HCT116 (cell line): ENCODE results near the gene FMN2. TPM values are rescaled to one million over a fixed set of nuclear protein-coding genes. Genes with fewer than 3 reads are reported as not detected.

Source experiments
- ATAC-seq: fragments of 200-7000 bp; cut with Tn5 transposase; 2 replicates; pipeline ENCODE4 v1.9.1; 2020; ENCODE audit warnings: mild to moderate bottlenecking, moderate library complexity
- BruUV-seq: library from RNA; stranded (reverse); fragments of 400-500 nt; replicated peaks from 2 replicates; lab custom pipeline; 2021; lab: Mats Ljungman, UMichigan
- CTCF ChIA-PET: fragments of 300-600 bp; sonication (Branson Sonifier 250); formaldehyde crosslinking; loops from one replicate; lab custom pipeline; 2021; ENCODE audit warnings: antibody characterized with exemption; lab: Charles Lee
- POLR2A ChIA-PET: fragments of 300-600, 350-600 bp; sonication (Branson Sonifier 250); formaldehyde crosslinking; loops from one replicate; lab custom pipeline; 2021; ENCODE audit warnings: antibody characterized with exemption; lab: Charles Lee
- RAD21 ChIA-PET, 2 experiments: fragments of 300-600 bp; sonication (Branson Sonifier 250); formaldehyde crosslinking; loops; one replicate each; lab custom pipeline; 2023; ENCODE audit warnings: low total read pairs in 2 of 2; ENCODE audit not compliant: uncharacterized antibody in 2 of 2, unreplicated experiment in 2 of 2, low non-redundant PET in 1 of 2; lab: Charles Lee
- DNase-seq: peaks from one replicate; pipeline ENCODE4 v3.0.0-alpha.2; 2010; ENCODE audit warnings: low read depth, low spot score
- H2AFZ ChIP-seq: fragments of 200-600 bp; shearing (Covaris generic), sonication (generic); 2 replicates; pipeline ENCODE4 v1.6.1; 2017; ENCODE audit warnings: low read depth, mixed run types, mixed read lengths, antibody characterized with exemption, low read length; ENCODE audit not compliant: poor library complexity, severe bottlenecking
- H3K27ac ChIP-seq: 2 replicates; pipeline ENCODE4 v1.5.1; 2012; ENCODE audit warnings: low read depth, low read length
- H3K27me3 ChIP-seq: fragments of 200-600 bp; sonication (generic); 2 replicates; pipeline ENCODE4 v1.6.1; 2016; ENCODE audit warnings: mixed run types, low read length, mixed read lengths; ENCODE audit not compliant: insufficient read depth
- H3K36me3 ChIP-seq, 2 experiments: fragments of 200-500 bp in 1 of 2; fragments of 200-600 bp in 1 of 2; sonication (Bioruptor generic) in 1 of 2; sonication (generic) in 1 of 2; 2 replicates each; pipeline versions ENCODE4 v1.5.1 to v1.6.1; 2014 to 2016; ENCODE audit warnings: low read length in 2 of 2, inconsistent platforms in 1 of 2, mixed read lengths in 1 of 2, mixed run types in 1 of 2; ENCODE audit not compliant: insufficient read depth in 2 of 2, control insufficient read depth in 1 of 2
- H3K4me1 ChIP-seq, 2 experiments: fragments of 200-600 bp in 1 of 2; sonication (generic) in 1 of 2; 2 replicates each; pipeline versions ENCODE4 v1.5.1 to v1.6.1; 2012 to 2017; ENCODE audit warnings: low read length in 2 of 2, inconsistent platforms in 1 of 2, mild to moderate bottlenecking in 1 of 2, mixed read lengths in 1 of 2, mixed run types in 1 of 2, moderate library complexity in 1 of 2; ENCODE audit not compliant: insufficient read depth in 2 of 2, control insufficient read depth in 1 of 2
- H3K4me2 ChIP-seq: fragments of 200-600 bp; sonication (generic); 2 replicates; pipeline ENCODE4 v1.6.1; 2017; ENCODE audit warnings: mixed run types, low read length, mixed read lengths
- H3K4me3 ChIP-seq, 2 experiments: fragments of 200-600 bp in 1 of 2; sonication (generic) in 1 of 2; replicated peaks in 1 of 2; 2 replicates each; pipeline ENCODE4 v1.5.1; 2011 to 2016; ENCODE audit warnings: low read length in 2 of 2, control low read depth in 1 of 2, low read depth in 1 of 2, mild to moderate bottlenecking in 1 of 2, mixed read lengths in 1 of 2, mixed run types in 1 of 2
- H3K79me2 ChIP-seq: fragments of 200-600 bp; sonication (generic); 2 replicates; pipeline ENCODE4 v1.6.1; 2017; ENCODE audit warnings: mild to moderate bottlenecking, mixed run types, low read length, moderate library complexity, mixed read lengths; ENCODE audit not compliant: insufficient read depth
- H3K9ac ChIP-seq: fragments of 200-600 bp; sonication (generic); 2 replicates; pipeline ENCODE4 v1.6.1; 2016; ENCODE audit warnings: low read length, mixed read lengths
- H3K9me2 ChIP-seq: fragments of 200-600 bp; sonication (generic), shearing (Covaris generic); 2 replicates; pipeline ENCODE4 v1.6.1; 2017; ENCODE audit warnings: mixed run types, mild to moderate bottlenecking, moderate library complexity; ENCODE audit not compliant: insufficient read depth
- H3K9me3 ChIP-seq, 2 experiments: fragments of 200-500 bp in 1 of 2; fragments of 200-600 bp in 1 of 2; sonication (Bioruptor generic) in 1 of 2; sonication (generic) in 1 of 2; 2 replicates each; pipeline ENCODE4 v1.6.1; 2014 to 2017; ENCODE audit warnings: low read length in 2 of 2, mixed read lengths in 2 of 2, inconsistent platforms in 1 of 2, low read depth in 1 of 2, mild to moderate bottlenecking in 1 of 2, mixed run types in 1 of 2, moderate library complexity in 1 of 2; ENCODE audit not compliant: control insufficient read depth in 1 of 2, insufficient read depth in 1 of 2
- H4K20me1 ChIP-seq: fragments of 200-600 bp; sonication (generic), shearing (Covaris generic); 2 replicates; pipeline ENCODE4 v1.6.1; 2017; ENCODE audit warnings: mixed run types, mild to moderate bottlenecking, moderate library complexity; ENCODE audit not compliant: insufficient read depth
- CBX3 ChIP-seq: IDR thresholded peaks from 2 replicates; pipeline ENCODE4 v1.6.1; 2012; ENCODE audit warnings: low read depth
- CEBPB ChIP-seq: IDR thresholded peaks from 2 replicates; pipeline ENCODE4 v1.6.1; 2012; ENCODE audit warnings: low read depth
- CTCF ChIP-seq, 3 experiments: fragments of 200-600 bp in 1 of 3; sonication (generic) in 1 of 3; IDR thresholded peaks in 2 of 3; conservative IDR thresholded peaks in 1 of 3; 2 replicates each; pipeline ENCODE4 v1.5.1; 2012 to 2017; ENCODE audit warnings: low read depth in 2 of 3, low read length in 2 of 3, antibody characterized with exemption in 1 of 3, borderline replicate concordance in 1 of 3, control low read depth in 1 of 3, mild to moderate bottlenecking in 1 of 3, mixed read lengths in 1 of 3, mixed run types in 1 of 3, moderate library complexity in 1 of 3; ENCODE audit not compliant: insufficient read depth in 1 of 3
- EZH2 ChIP-seq: fragments of 200-600 bp; sonication (generic); IDR thresholded peaks from 2 replicates; pipeline ENCODE4 v1.6.1; 2017; ENCODE audit warnings: antibody characterized with exemption, mixed run types
- FOSL1 ChIP-seq: IDR thresholded peaks from 2 replicates; pipeline ENCODE4 v1.6.1; 2012; ENCODE audit warnings: low read depth
- JUND ChIP-seq: IDR thresholded peaks from 2 replicates; pipeline ENCODE4 v1.6.1; 2012
- POLR2AphosphoS5 ChIP-seq: IDR thresholded peaks from 2 replicates; pipeline ENCODE4 v1.6.1; 2011; ENCODE audit warnings: mild to moderate bottlenecking, low read depth, low read length, moderate library complexity
- SIN3A ChIP-seq: IDR thresholded peaks from 2 replicates; pipeline ENCODE4 v1.6.1; 2012; ENCODE audit warnings: low read depth
- ZBTB33 ChIP-seq: IDR thresholded peaks from 2 replicates; pipeline ENCODE4 v1.6.1; 2011; ENCODE audit warnings: mild to moderate bottlenecking, low read length, moderate library complexity; ENCODE audit not compliant: insufficient replicate concordance; ENCODE audit errors: extremely low read depth
- ZFX ChIP-seq: fragments of 450-650 bp; IDR thresholded peaks from 2 replicates; pipeline ENCODE4 v1.6.1; 2017
- ZNF274 ChIP-seq: fragments of 200-500 bp; sonication (Bioruptor generic); IDR thresholded peaks from 2 replicates; pipeline ENCODE4 v1.6.1; 2014; ENCODE audit warnings: mild to moderate bottlenecking, low read depth, low read length, inconsistent platforms
- intact Hi-C: fragments of 100-400 bp; cut with micrococcal nuclease; formaldehyde crosslinking; loops from 2 replicates; pipeline ENCODE4 v1.10.0; 2022
- total RNA-seq: library from RNA; stranded (reverse); gene quantifications from one replicate; pipeline ENCODE4 v1.2.1, GENCODE V29; 2021; ENCODE audit not compliant: unreplicated experiment
- TF ChIP-seq, protein P1 (sequence below): IDR thresholded peaks from 2 replicates; pipeline ENCODE4 v1.6.1; 2012; ENCODE audit warnings: low read depth

The FMN2 gene
- total RNA-seq, 1 experiment from 2014 or later, result not detected

DNA sequence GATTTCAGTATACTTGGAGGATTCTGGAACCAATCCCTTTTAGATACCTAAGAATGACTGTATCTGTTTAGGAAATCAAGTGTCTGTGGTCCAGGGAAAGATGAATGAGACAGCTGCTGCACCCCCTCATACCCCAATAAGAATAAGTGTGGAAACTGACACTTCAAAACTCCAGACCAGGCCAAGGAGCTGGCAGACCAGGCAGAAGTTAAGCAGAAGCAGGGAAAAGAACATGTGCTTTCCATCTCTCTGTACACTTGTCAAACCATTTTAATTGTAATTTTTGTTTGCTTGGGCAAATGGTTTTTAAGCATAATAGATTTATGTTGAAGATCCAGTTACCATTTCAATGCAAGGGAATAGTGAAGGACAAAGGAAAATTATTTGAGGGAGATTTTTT lies 420.1 kb downstream of the FMN2 start:
- Histone ChIP-seq H3K79me2 (no peaks in the 10 kb centered on the region), H3K4me3 (no peak overlapping the region), H3K9ac (no peak overlapping the region), H3K9me3 (peaks cover 0 to 3% of the 10 kb centered on the region in 2 experiments; a peak in 1 of 4 replicates), H3K27ac (no peak overlapping the region), H3K36me3 (no peaks in the 10 kb centered on the region), H3K4me1 (no peaks in the 10 kb centered on the region), H3K4me2 (no peak overlapping the region), H3K9me2 (no peaks in the 10 kb centered on the region), H3K27me3 (no peaks in the 10 kb centered on the region), H4K20me1 (no peaks in the 10 kb centered on the region), H2AFZ (no peak overlapping the region)
- ChIA-PET POLR2A (no interaction called here), CTCF (no interaction called here), RAD21 (no interaction called here)
- DNase-seq (no peak), ATAC-seq (no peak)
- BruUV-seq, result no TSS peak
- intact Hi-C loops, result no loop called here
- TF ChIP-seq SIN3A (no peak), POLR2AphosphoS5 (no peak), ZNF274 (no peak), ZFX (no peak), JUND (no peak), CTCF (IDR thresholded peaks at IDR 0.05 in 2 of 3, conservative IDR thresholded peaks at IDR 0.05 in 1 of 3; ENCODE audit: borderline replicate concordance in 1 of 3, insufficient read depth in 1 of 3, low read depth in 2 of 3, low read length in 2 of 3) (no peak), EZH2 (no peak), CEBPB (no peak), FOSL1 (no peak), CBX3 (no peak), ZBTB33 (no peak)
- TF ChIP-seq, protein P1, sequence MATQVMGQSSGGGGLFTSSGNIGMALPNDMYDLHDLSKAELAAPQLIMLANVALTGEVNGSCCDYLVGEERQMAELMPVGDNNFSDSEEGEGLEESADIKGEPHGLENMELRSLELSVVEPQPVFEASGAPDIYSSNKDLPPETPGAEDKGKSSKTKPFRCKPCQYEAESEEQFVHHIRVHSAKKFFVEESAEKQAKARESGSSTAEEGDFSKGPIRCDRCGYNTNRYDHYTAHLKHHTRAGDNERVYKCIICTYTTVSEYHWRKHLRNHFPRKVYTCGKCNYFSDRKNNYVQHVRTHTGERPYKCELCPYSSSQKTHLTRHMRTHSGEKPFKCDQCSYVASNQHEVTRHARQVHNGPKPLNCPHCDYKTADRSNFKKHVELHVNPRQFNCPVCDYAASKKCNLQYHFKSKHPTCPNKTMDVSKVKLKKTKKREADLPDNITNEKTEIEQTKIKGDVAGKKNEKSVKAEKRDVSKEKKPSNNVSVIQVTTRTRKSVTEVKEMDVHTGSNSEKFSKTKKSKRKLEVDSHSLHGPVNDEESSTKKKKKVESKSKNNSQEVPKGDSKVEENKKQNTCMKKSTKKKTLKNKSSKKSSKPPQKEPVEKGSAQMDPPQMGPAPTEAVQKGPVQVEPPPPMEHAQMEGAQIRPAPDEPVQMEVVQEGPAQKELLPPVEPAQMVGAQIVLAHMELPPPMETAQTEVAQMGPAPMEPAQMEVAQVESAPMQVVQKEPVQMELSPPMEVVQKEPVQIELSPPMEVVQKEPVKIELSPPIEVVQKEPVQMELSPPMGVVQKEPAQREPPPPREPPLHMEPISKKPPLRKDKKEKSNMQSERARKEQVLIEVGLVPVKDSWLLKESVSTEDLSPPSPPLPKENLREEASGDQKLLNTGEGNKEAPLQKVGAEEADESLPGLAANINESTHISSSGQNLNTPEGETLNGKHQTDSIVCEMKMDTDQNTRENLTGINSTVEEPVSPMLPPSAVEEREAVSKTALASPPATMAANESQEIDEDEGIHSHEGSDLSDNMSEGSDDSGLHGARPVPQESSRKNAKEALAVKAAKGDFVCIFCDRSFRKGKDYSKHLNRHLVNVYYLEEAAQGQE, result no peak
